Ishikawa (cell line): ENCODE data around the gene ALDH6A1.

Experiments used
- CREB1 ChIP-seq: IDR thresholded peaks from 2 replicates; pipeline ENCODE4 v1.6.1; 2012; ENCODE audit warnings: low read depth
- EP300 ChIP-seq: IDR thresholded peaks from 2 replicates; pipeline ENCODE4 v1.6.1; 2012; ENCODE audit warnings: borderline replicate concordance
- YY1 ChIP-seq: IDR thresholded peaks from 2 replicates; pipeline ENCODE4 v1.6.1; 2012; ENCODE audit warnings: low read depth

- TF ChIP-seq EP300 (no peak), YY1 (no peak), CREB1 (no peak)
Measured at GRCh38 chr14:74065746-74066575, 18.3 kb downstream of the ALDH6A1 start.
